ENCODE measurements around the gene PMFBP1.

- no peak for TF ChIP-seq POLR2A (IDR thresholded peaks at IDR 0.05)
- no peak for TF ChIP-seq CTCF (IDR thresholded peaks at IDR 0.05)
These were observed 38.1 kb upstream of the PMFBP1 start for GRCh38 chr16:72210072-72210471.

Data from adrenal gland (tissue), 5 donors.